H1 (cell line): ENCODE results near the gene GALNT17.

Experiments
- CHD2 ChIP-seq: IDR thresholded peaks from 2 replicates; pipeline ENCODE4 v1.6.1; 2012; ENCODE audit warnings: low read length, improper control_type of control experiment
- CTCF ChIP-seq, 3 experiments: IDR thresholded peaks; 1 replicate in 2 of 3; 2 replicates in 1 of 3; pipeline versions ENCODE4 v1.5.1 to v1.6.1; 2011; ENCODE audit warnings: low read length in 3 of 3, mild to moderate bottlenecking in 3 of 3, inconsistent platforms in 2 of 3, low read depth in 1 of 3, moderate library complexity in 1 of 3; ENCODE audit not compliant: insufficient read depth in 1 of 3; ENCODE audit errors: control extremely low read depth in 1 of 3
- EZH2 ChIP-seq: fragments of 200-600 bp; sonication (generic); IDR thresholded peaks from 2 replicates; pipeline ENCODE4 v1.7.1; 2012; ENCODE audit warnings: low read depth, mild to moderate bottlenecking, moderate library complexity, low read length, inconsistent platforms; ENCODE audit not compliant: severe bottlenecking
- GABPA ChIP-seq: IDR thresholded peaks from 2 replicates; pipeline ENCODE4 v1.6.1; 2011; ENCODE audit warnings: mild to moderate bottlenecking, low read length, moderate library complexity, borderline replicate concordance; ENCODE audit not compliant: insufficient read depth
- NRF1 ChIP-seq: IDR thresholded peaks from 2 replicates; pipeline ENCODE4 v1.6.1; 2011; ENCODE audit warnings: mild to moderate bottlenecking, low read depth, low read length, improper control_type of control experiment

- TF ChIP-seq CTCF (IDR thresholded peaks at IDR 0.05; ENCODE audit: control extremely low read depth in 1 of 3, insufficient read depth in 1 of 3, low read depth in 1 of 3, low read length in 3 of 3): no peak
- no peak for TF ChIP-seq NRF1
- no peak for TF ChIP-seq CHD2
- TF ChIP-seq EZH2: no peak
- TF ChIP-seq GABPA: no peak
Observed at GRCh38 chr7:71332207-71332606, 200.3 kb downstream of the GALNT17 start.
